HCT116 (cell line): ENCODE measurements around the gene NOL9. TPM values are rescaled to one million over a fixed set of nuclear protein-coding genes. Genes with fewer than 3 reads are reported as not detected.

Source experiments
- ATAC-seq: fragments of 200-7000 bp; cut with Tn5 transposase; 2 replicates; pipeline ENCODE4 v1.9.1; 2020; ENCODE audit warnings: mild to moderate bottlenecking, moderate library complexity
- BruUV-seq: library from RNA; stranded (reverse); fragments of 400-500 nt; replicated peaks from 2 replicates; lab custom pipeline; 2021; lab: Mats Ljungman, UMichigan
- CTCF ChIA-PET: fragments of 300-600 bp; sonication (Branson Sonifier 250); formaldehyde crosslinking; loops from one replicate; lab custom pipeline; 2021; ENCODE audit warnings: antibody characterized with exemption; lab: Charles Lee
- POLR2A ChIA-PET: fragments of 300-600, 350-600 bp; sonication (Branson Sonifier 250); formaldehyde crosslinking; loops from one replicate; lab custom pipeline; 2021; ENCODE audit warnings: antibody characterized with exemption; lab: Charles Lee
- RAD21 ChIA-PET, 2 experiments: fragments of 300-600 bp; sonication (Branson Sonifier 250); formaldehyde crosslinking; loops; one replicate each; lab custom pipeline; 2023; ENCODE audit warnings: low total read pairs in 2 of 2; ENCODE audit not compliant: uncharacterized antibody in 2 of 2, unreplicated experiment in 2 of 2, low non-redundant PET in 1 of 2; lab: Charles Lee
- DNase-seq: peaks from one replicate; pipeline ENCODE4 v3.0.0-alpha.2; 2010; ENCODE audit warnings: low read depth, low spot score
- H2AFZ ChIP-seq: fragments of 200-600 bp; shearing (Covaris generic), sonication (generic); 2 replicates; pipeline ENCODE4 v1.6.1; 2017; ENCODE audit warnings: low read depth, mixed run types, mixed read lengths, antibody characterized with exemption, low read length; ENCODE audit not compliant: poor library complexity, severe bottlenecking
- H3K27ac ChIP-seq: 2 replicates; pipeline ENCODE4 v1.5.1; 2012; ENCODE audit warnings: low read depth, low read length
- H3K27me3 ChIP-seq: fragments of 200-600 bp; sonication (generic); 2 replicates; pipeline ENCODE4 v1.6.1; 2016; ENCODE audit warnings: mixed run types, low read length, mixed read lengths; ENCODE audit not compliant: insufficient read depth
- H3K36me3 ChIP-seq, 2 experiments: fragments of 200-500 bp in 1 of 2; fragments of 200-600 bp in 1 of 2; sonication (Bioruptor generic) in 1 of 2; sonication (generic) in 1 of 2; 2 replicates each; pipeline versions ENCODE4 v1.5.1 to v1.6.1; 2014 to 2016; ENCODE audit warnings: low read length in 2 of 2, inconsistent platforms in 1 of 2, mixed read lengths in 1 of 2, mixed run types in 1 of 2; ENCODE audit not compliant: insufficient read depth in 2 of 2, control insufficient read depth in 1 of 2
- H3K4me1 ChIP-seq, 2 experiments: fragments of 200-600 bp in 1 of 2; sonication (generic) in 1 of 2; 2 replicates each; pipeline versions ENCODE4 v1.5.1 to v1.6.1; 2012 to 2017; ENCODE audit warnings: low read length in 2 of 2, inconsistent platforms in 1 of 2, mild to moderate bottlenecking in 1 of 2, mixed read lengths in 1 of 2, mixed run types in 1 of 2, moderate library complexity in 1 of 2; ENCODE audit not compliant: insufficient read depth in 2 of 2, control insufficient read depth in 1 of 2
- H3K4me2 ChIP-seq: fragments of 200-600 bp; sonication (generic); 2 replicates; pipeline ENCODE4 v1.6.1; 2017; ENCODE audit warnings: mixed run types, low read length, mixed read lengths
- H3K4me3 ChIP-seq, 2 experiments: fragments of 200-600 bp in 1 of 2; sonication (generic) in 1 of 2; replicated peaks in 1 of 2; 2 replicates each; pipeline ENCODE4 v1.5.1; 2011 to 2016; ENCODE audit warnings: low read length in 2 of 2, control low read depth in 1 of 2, low read depth in 1 of 2, mild to moderate bottlenecking in 1 of 2, mixed read lengths in 1 of 2, mixed run types in 1 of 2
- H3K79me2 ChIP-seq: fragments of 200-600 bp; sonication (generic); 2 replicates; pipeline ENCODE4 v1.6.1; 2017; ENCODE audit warnings: mild to moderate bottlenecking, mixed run types, low read length, moderate library complexity, mixed read lengths; ENCODE audit not compliant: insufficient read depth
- H3K9ac ChIP-seq: fragments of 200-600 bp; sonication (generic); 2 replicates; pipeline ENCODE4 v1.6.1; 2016; ENCODE audit warnings: low read length, mixed read lengths
- H3K9me2 ChIP-seq: fragments of 200-600 bp; sonication (generic), shearing (Covaris generic); 2 replicates; pipeline ENCODE4 v1.6.1; 2017; ENCODE audit warnings: mixed run types, mild to moderate bottlenecking, moderate library complexity; ENCODE audit not compliant: insufficient read depth
- H3K9me3 ChIP-seq, 2 experiments: fragments of 200-500 bp in 1 of 2; fragments of 200-600 bp in 1 of 2; sonication (Bioruptor generic) in 1 of 2; sonication (generic) in 1 of 2; 2 replicates each; pipeline ENCODE4 v1.6.1; 2014 to 2017; ENCODE audit warnings: low read length in 2 of 2, mixed read lengths in 2 of 2, inconsistent platforms in 1 of 2, low read depth in 1 of 2, mild to moderate bottlenecking in 1 of 2, mixed run types in 1 of 2, moderate library complexity in 1 of 2; ENCODE audit not compliant: control insufficient read depth in 1 of 2, insufficient read depth in 1 of 2
- H4K20me1 ChIP-seq: fragments of 200-600 bp; sonication (generic), shearing (Covaris generic); 2 replicates; pipeline ENCODE4 v1.6.1; 2017; ENCODE audit warnings: mixed run types, mild to moderate bottlenecking, moderate library complexity; ENCODE audit not compliant: insufficient read depth
- ATF3 ChIP-seq: IDR thresholded peaks from 2 replicates; pipeline ENCODE4 v1.6.1; 2012
- CBX3 ChIP-seq: IDR thresholded peaks from 2 replicates; pipeline ENCODE4 v1.6.1; 2012; ENCODE audit warnings: low read depth
- CEBPB ChIP-seq: IDR thresholded peaks from 2 replicates; pipeline ENCODE4 v1.6.1; 2012; ENCODE audit warnings: low read depth
- CTCF ChIP-seq, 3 experiments: fragments of 200-600 bp in 1 of 3; sonication (generic) in 1 of 3; IDR thresholded peaks in 2 of 3; conservative IDR thresholded peaks in 1 of 3; 2 replicates each; pipeline ENCODE4 v1.5.1; 2012 to 2017; ENCODE audit warnings: low read depth in 2 of 3, low read length in 2 of 3, antibody characterized with exemption in 1 of 3, borderline replicate concordance in 1 of 3, control low read depth in 1 of 3, mild to moderate bottlenecking in 1 of 3, mixed read lengths in 1 of 3, mixed run types in 1 of 3, moderate library complexity in 1 of 3; ENCODE audit not compliant: insufficient read depth in 1 of 3
- EGR1 ChIP-seq: IDR thresholded peaks from 2 replicates; pipeline ENCODE4 v1.6.1; 2012; ENCODE audit warnings: low read depth
- EZH2 ChIP-seq: fragments of 200-600 bp; sonication (generic); IDR thresholded peaks from 2 replicates; pipeline ENCODE4 v1.6.1; 2017; ENCODE audit warnings: antibody characterized with exemption, mixed run types
- EZH2phosphoT487 ChIP-seq: fragments of 200-600 bp; IDR thresholded peaks from 2 replicates; pipeline ENCODE4 v1.6.1; 2018; ENCODE audit warnings: antibody characterized with exemption, borderline replicate concordance
- FOSL1 ChIP-seq: IDR thresholded peaks from 2 replicates; pipeline ENCODE4 v1.6.1; 2012; ENCODE audit warnings: low read depth
- JUND ChIP-seq: IDR thresholded peaks from 2 replicates; pipeline ENCODE4 v1.6.1; 2012
- MAX ChIP-seq: IDR thresholded peaks from 2 replicates; pipeline ENCODE4 v1.6.1; 2012
- RAD21 ChIP-seq: IDR thresholded peaks from 2 replicates; pipeline ENCODE4 v1.6.1; 2012; ENCODE audit warnings: low read depth, mild to moderate bottlenecking
- REST ChIP-seq: IDR thresholded peaks from 2 replicates; pipeline ENCODE4 v1.6.1; 2012; ENCODE audit warnings: low read depth
- SIN3A ChIP-seq: IDR thresholded peaks from 2 replicates; pipeline ENCODE4 v1.6.1; 2012; ENCODE audit warnings: low read depth
- SP1 ChIP-seq: IDR thresholded peaks from 2 replicates; pipeline ENCODE4 v1.6.1; 2012; ENCODE audit warnings: low read depth
- SRF ChIP-seq: IDR thresholded peaks from 2 replicates; pipeline ENCODE4 v1.6.1; 2012; ENCODE audit warnings: low read depth
- TCF7L2 ChIP-seq: IDR thresholded peaks from 2 replicates; pipeline ENCODE4 v1.7.0; 2011; ENCODE audit warnings: borderline replicate concordance, inconsistent platforms; ENCODE audit not compliant: insufficient read depth, insufficient read length; ENCODE audit errors: extremely low read depth
- YY1 ChIP-seq: IDR thresholded peaks from 2 replicates; pipeline ENCODE4 v1.6.1; 2011; ENCODE audit warnings: low read length, low read depth, moderate library complexity, mild to moderate bottlenecking; ENCODE audit not compliant: insufficient replicate concordance; ENCODE audit errors: extremely low read depth
- ZFX ChIP-seq: fragments of 450-650 bp; IDR thresholded peaks from 2 replicates; pipeline ENCODE4 v1.6.1; 2017
- ZNF274 ChIP-seq: fragments of 200-500 bp; sonication (Bioruptor generic); IDR thresholded peaks from 2 replicates; pipeline ENCODE4 v1.6.1; 2014; ENCODE audit warnings: mild to moderate bottlenecking, low read depth, low read length, inconsistent platforms
- intact Hi-C: fragments of 100-400 bp; cut with micrococcal nuclease; formaldehyde crosslinking; loops from 2 replicates; pipeline ENCODE4 v1.10.0; 2022
- total RNA-seq: library from RNA; stranded (reverse); gene quantifications from one replicate; pipeline ENCODE4 v1.2.1, GENCODE V29; 2021; ENCODE audit not compliant: unreplicated experiment

Gene NOL9
- total RNA-seq, 1 experiment from 2014 or later = 46.4 TPM

- Histone ChIP-seq H3K27ac (peak overlapping the region; percentile 87; the same call in 1 of the 2 replicates), H3K79me2 (peaks cover 5% of the 10 kb centered on the region; the same call in 1 of the 2 replicates), H4K20me1 (no peaks in the 10 kb centered on the region), H3K9me3 (no peaks in the 10 kb centered on the region), H3K4me3 (no peak overlapping the region), H3K9me2 (no peaks in the 10 kb centered on the region), H3K4me1 (peaks cover 25 to 48% of the 10 kb centered on the region in 2 experiments), H3K4me2 (no peak overlapping the region), H3K36me3 (no peaks in the 10 kb centered on the region), H2AFZ (no peak overlapping the region), H3K27me3 (no peaks in the 10 kb centered on the region), H3K9ac (no peak overlapping the region)
- ChIA-PET CTCF (interaction anchor here (2.1 to 2.9 kb wide), 2 partner anchors 8 to 16 kb away, joined by 10 read pairs; no protein-coding TSS in a partner anchor), RAD21 (no interaction called here), POLR2A (no interaction called here)
- DNase-seq (no peak), ATAC-seq (no peak)
- BruUV-seq = no TSS peak
- intact Hi-C loops = loop anchor here (5.0 kb wide), 1 partner anchor 729 kb away; no protein-coding TSS in a partner anchor
- no peak for TF ChIP-seq TCF7L2
- TF ChIP-seq CTCF (IDR thresholded peaks at IDR 0.05 in 2 of 3, conservative IDR thresholded peaks at IDR 0.05 in 1 of 3; ENCODE audit: borderline replicate concordance in 1 of 3, insufficient read depth in 1 of 3, low read depth in 2 of 3, low read length in 2 of 3) = no peak
- no peak for TF ChIP-seq FOSL1
- TF ChIP-seq SP1 = no peak
- no peak for TF ChIP-seq JUND
- TF ChIP-seq REST = no peak
- no peak for TF ChIP-seq EGR1
- no peak for TF ChIP-seq EZH2phosphoT487
- no peak for TF ChIP-seq CBX3
- TF ChIP-seq MAX = no peak
- TF ChIP-seq SIN3A = no peak
- TF ChIP-seq RAD21 = no peak
- no peak for TF ChIP-seq ZFX
- TF ChIP-seq ZNF274 = no peak
- no peak for TF ChIP-seq YY1
- TF ChIP-seq CEBPB = no peak
- no peak for TF ChIP-seq SRF
- no peak for TF ChIP-seq ATF3
- no peak for TF ChIP-seq EZH2
Observed at GRCh38 chr1:6487804-6488484, 66.4 kb downstream of the NOL9 start.
